SU-DHL-6 (cell line): Measurements from ENCODE around the gene DNAL1.

ENCODE experiments used
- H2AFZ ChIP-seq: fragments of 200-600 bp; sonication (generic); 2 replicates; pipeline ENCODE4 v1.6.1; 2014; ENCODE audit warnings: low read depth, mild to moderate bottlenecking, moderate library complexity, mixed read lengths, antibody characterized with exemption, low read length; ENCODE audit not compliant: severe bottlenecking
- H3F3A ChIP-seq: fragments of 200-600 bp; shearing (Covaris generic); 2 replicates; pipeline ENCODE4 v1.6.0; 2016; ENCODE audit warnings: antibody characterized with exemption, mild to moderate bottlenecking; ENCODE audit not compliant: insufficient read depth
- H3K27ac ChIP-seq: fragments of 200-600 bp; sonication (generic); 2 replicates; pipeline ENCODE4 v1.5.1; 2016; ENCODE audit warnings: low read depth, mild to moderate bottlenecking, low read length, moderate library complexity, mixed read lengths
- H3K27me3 ChIP-seq: fragments of 200-600 bp; sonication (generic), shearing (Covaris generic); 2 replicates; pipeline ENCODE4 v1.6.0; 2014; ENCODE audit warnings: mild to moderate bottlenecking, low read length
- H3K36me3 ChIP-seq: fragments of 200-600 bp; sonication (generic); 2 replicates; pipeline ENCODE4 v1.6.1; 2014; ENCODE audit warnings: mild to moderate bottlenecking, low read length, mixed read lengths
- H3K4me2 ChIP-seq: fragments of 300-600, 200-600 bp; shearing (Covaris generic), sonication (generic); 2 replicates; pipeline ENCODE4 v1.6.0; 2014; ENCODE audit warnings: low read length, low read depth, mild to moderate bottlenecking; ENCODE audit not compliant: poor library complexity, severe bottlenecking
- H3K4me3 ChIP-seq: fragments of 200-600 bp; sonication (generic); 2 replicates; pipeline ENCODE4 v1.5.1; 2014; ENCODE audit warnings: antibody characterized with exemption, low read length, mild to moderate bottlenecking, mixed read lengths; ENCODE audit not compliant: insufficient read depth, poor library complexity, severe bottlenecking
- H3K79me2 ChIP-seq: fragments of 200-600 bp; sonication (generic); 2 replicates; pipeline ENCODE4 v1.6.1; 2014; ENCODE audit warnings: mild to moderate bottlenecking, low read length, moderate library complexity; ENCODE audit not compliant: insufficient read depth
- H3K9ac ChIP-seq: fragments of 200-600 bp; sonication (generic); 2 replicates; pipeline ENCODE4 v1.7.0; 2014; ENCODE audit warnings: mild to moderate bottlenecking, low read length
- H3K9me2 ChIP-seq: fragments of 200-600 bp; sonication (generic); replicated peaks from 2 replicates; pipeline ENCODE4 v1.6.1; 2014; ENCODE audit warnings: low read length; ENCODE audit not compliant: insufficient read depth
- H3K9me3 ChIP-seq: fragments of 200-600 bp; sonication (generic); 2 replicates; pipeline ENCODE4 v1.6.1; 2014; ENCODE audit warnings: low read length, mixed read lengths; ENCODE audit not compliant: insufficient read depth
- H4K20me1 ChIP-seq: fragments of 200-600 bp; sonication (generic); 2 replicates; pipeline ENCODE4 v1.6.1; 2014; ENCODE audit warnings: low read depth, mild to moderate bottlenecking, antibody characterized with exemption, low read length, moderate library complexity, mixed read lengths
- EZH2phosphoT487 ChIP-seq: fragments of 200-600 bp; sonication (generic), shearing (Covaris generic); conservative IDR thresholded peaks from 2 replicates; pipeline ENCODE4 v1.6.1; 2018; ENCODE audit warnings: mild to moderate bottlenecking, antibody characterized with exemption, low read length, moderate library complexity, mixed read lengths
- TF ChIP-seq, protein P1 (sequence below): fragments of 200-600 bp; sonication (generic); IDR thresholded peaks from one replicate; pipeline ENCODE4 v1.5.1; 2017; ENCODE audit warnings: antibody characterized with exemption, mild to moderate bottlenecking, low read length, moderate library complexity; ENCODE audit not compliant: insufficient read depth, poor library complexity, severe bottlenecking

The DNAL1 gene

GRCh38 chr14:73612339-73613045 lies 32.3 kb upstream of the DNAL1 start, which contains the start of gene ACOT6:
Gene ACOT6, plus strand, starts transcription at chr14:73612517. Its CDS starts 55 bp downstream, at chr14:73612572.
- H3F3A ChIP-seq, result no peaks in the 10 kb centered on the region
- peak within 1 kb of the TSS; percentile 66 for H2AFZ ChIP-seq
- H4K20me1 ChIP-seq, result no peaks in the 10 kb centered on the region
- H3K4me2 ChIP-seq, result peak within 1 kb of the TSS; percentile 49
- H3K79me2 ChIP-seq, result no peaks in the 10 kb centered on the region
- TF ChIP-seq, protein P1, sequence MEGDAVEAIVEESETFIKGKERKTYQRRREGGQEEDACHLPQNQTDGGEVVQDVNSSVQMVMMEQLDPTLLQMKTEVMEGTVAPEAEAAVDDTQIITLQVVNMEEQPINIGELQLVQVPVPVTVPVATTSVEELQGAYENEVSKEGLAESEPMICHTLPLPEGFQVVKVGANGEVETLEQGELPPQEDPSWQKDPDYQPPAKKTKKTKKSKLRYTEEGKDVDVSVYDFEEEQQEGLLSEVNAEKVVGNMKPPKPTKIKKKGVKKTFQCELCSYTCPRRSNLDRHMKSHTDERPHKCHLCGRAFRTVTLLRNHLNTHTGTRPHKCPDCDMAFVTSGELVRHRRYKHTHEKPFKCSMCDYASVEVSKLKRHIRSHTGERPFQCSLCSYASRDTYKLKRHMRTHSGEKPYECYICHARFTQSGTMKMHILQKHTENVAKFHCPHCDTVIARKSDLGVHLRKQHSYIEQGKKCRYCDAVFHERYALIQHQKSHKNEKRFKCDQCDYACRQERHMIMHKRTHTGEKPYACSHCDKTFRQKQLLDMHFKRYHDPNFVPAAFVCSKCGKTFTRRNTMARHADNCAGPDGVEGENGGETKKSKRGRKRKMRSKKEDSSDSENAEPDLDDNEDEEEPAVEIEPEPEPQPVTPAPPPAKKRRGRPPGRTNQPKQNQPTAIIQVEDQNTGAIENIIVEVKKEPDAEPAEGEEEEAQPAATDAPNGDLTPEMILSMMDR, result no peak
- no peak for TF ChIP-seq EZH2phosphoT487
- peak within 1 kb of the TSS; percentile 35; the same call in 1 of the 2 replicates for H3K9ac ChIP-seq
- H3K27ac ChIP-seq, result no peak within 1 kb of the TSS
- no peaks in the 10 kb centered on the region for H3K9me3 ChIP-seq
- H3K4me3 ChIP-seq, result peak within 1 kb of the TSS; percentile 46
- no peaks in the 10 kb centered on the region for H3K36me3 ChIP-seq
- no peaks in the 10 kb centered on the region for H3K27me3 ChIP-seq
- no peaks in the 10 kb centered on the region for H3K9me2 ChIP-seq

GRCh38 chr14:73613046-73613383 lies 31.8 kb upstream of the DNAL1 start:
- H3K36me3 ChIP-seq, result no peaks in the 10 kb centered on the region
- H3K4me3 ChIP-seq, result peak overlapping the region; percentile 46
- H3K27me3 ChIP-seq, result no peaks in the 10 kb centered on the region
- peak overlapping the region; percentile 49 for H3K4me2 ChIP-seq
- H3F3A ChIP-seq, result no peaks in the 10 kb centered on the region
- no peaks in the 10 kb centered on the region for H3K79me2 ChIP-seq
- no peaks in the 10 kb centered on the region for H3K9me2 ChIP-seq
- TF ChIP-seq, protein P1, result no peak
- no peak for TF ChIP-seq EZH2phosphoT487
- H3K27ac ChIP-seq, result no peak overlapping the region
- H4K20me1 ChIP-seq, result no peaks in the 10 kb centered on the region
- H3K9ac ChIP-seq, result peak overlapping the region; percentile 35; the same call in 1 of the 2 replicates
- H3K9me3 ChIP-seq, result no peaks in the 10 kb centered on the region
- peak overlapping the region; percentile 66 for H2AFZ ChIP-seq

DNA sequence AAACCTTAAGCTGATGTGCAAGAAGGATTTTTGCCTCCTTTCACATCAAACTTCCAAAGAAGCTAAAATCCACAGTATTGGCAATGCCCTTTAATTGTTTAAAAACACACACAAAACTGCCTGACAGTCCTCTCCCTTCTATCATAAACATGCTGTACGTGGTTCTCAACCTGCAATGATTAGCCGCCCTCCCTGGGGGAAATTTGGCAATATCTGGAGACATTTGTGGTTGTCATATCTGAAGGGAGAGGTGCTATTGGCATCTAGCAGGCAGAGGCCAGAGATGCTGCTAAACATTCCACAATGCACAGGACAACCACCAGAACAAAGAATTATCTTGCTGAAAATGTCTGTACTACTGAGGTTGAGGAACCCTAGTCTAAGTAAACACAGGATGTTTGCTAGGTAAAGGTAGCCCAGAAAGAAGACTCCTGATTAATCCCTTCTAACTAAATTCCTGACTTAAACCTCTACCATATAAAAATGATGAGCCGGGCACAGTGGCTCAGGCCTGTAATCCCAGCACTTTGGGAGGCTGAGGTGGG lies 31.3 kb upstream of the DNAL1 start:
- Histone ChIP-seq H3K27ac (no peak overlapping the region), H3K4me2 (no peak overlapping the region), H3K4me3 (no peak overlapping the region), H2AFZ (no peak overlapping the region), H3K9me2 (no peaks in the 10 kb centered on the region), H4K20me1 (no peaks in the 10 kb centered on the region), H3K79me2 (no peaks in the 10 kb centered on the region), H3K27me3 (no peaks in the 10 kb centered on the region), H3K9ac (no peak overlapping the region), H3K36me3 (no peaks in the 10 kb centered on the region), H3K9me3 (no peaks in the 10 kb centered on the region), H3F3A (no peaks in the 10 kb centered on the region)
- TF ChIP-seq EZH2phosphoT487, result no peak
- TF ChIP-seq, protein P1, result no peak
